Putamen (tissue), 1 donor: ENCODE data around the gene NMNAT2.

Source experiments
- DNase-seq: peaks from one replicate; pipeline ENCODE4 v3.0.0-alpha.2; 2016; ENCODE audit warnings: low spot score

NMNAT2 gene

GRCh38 chr1:183239220-183239742 is 178.9 kb downstream of the NMNAT2 start:
- DNase-seq: no peak

- DNase-seq: no peak
These were observed 180.1 kb downstream of the NMNAT2 start for GRCh38 chr1:183238071-183238470.

DNA sequence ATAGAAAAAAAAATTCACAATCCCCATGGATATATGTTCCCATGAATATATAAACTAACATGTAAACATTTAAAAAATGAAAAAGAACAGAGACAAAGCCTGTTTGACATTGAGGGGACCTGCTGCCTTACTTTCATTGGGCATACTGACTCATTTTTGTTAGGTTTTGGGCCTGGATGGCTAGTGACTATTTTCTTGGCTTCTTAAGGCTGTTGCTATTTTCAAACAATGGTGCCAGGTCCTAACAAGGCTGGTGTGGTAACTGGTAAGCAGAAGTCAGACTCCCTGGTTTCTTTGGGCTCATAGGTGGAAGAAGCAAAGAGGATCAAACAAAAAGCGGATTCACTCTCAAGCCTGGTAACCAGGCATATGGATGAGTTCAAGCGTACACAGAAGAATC is 181.1 kb downstream of the NMNAT2 start:
- DNase-seq: no peak

GRCh38 chr1:183236158-183236725 is 181.9 kb downstream of the NMNAT2 start:
- DNase-seq: no peak

DNA sequence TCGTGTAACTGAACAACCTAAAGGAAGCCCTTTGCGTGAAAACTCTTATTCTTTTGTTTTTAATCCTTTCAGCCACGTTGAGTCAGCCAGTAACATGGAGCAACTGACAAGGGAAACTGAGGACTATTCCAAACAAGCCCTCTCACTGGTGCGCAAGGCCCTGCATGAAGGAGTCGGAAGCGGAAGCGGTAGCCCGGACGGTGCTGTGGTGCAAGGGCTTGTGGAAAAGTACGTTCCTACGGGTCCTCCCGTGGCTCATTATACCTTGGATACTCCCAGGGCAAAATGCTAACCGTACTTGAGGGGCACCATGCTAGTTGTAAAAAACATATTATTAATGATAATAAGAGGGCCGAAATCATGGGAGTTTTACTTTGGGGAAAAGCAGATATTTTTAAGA is 182.7 kb downstream of the NMNAT2 start:
- no peak for DNase-seq

DNA sequence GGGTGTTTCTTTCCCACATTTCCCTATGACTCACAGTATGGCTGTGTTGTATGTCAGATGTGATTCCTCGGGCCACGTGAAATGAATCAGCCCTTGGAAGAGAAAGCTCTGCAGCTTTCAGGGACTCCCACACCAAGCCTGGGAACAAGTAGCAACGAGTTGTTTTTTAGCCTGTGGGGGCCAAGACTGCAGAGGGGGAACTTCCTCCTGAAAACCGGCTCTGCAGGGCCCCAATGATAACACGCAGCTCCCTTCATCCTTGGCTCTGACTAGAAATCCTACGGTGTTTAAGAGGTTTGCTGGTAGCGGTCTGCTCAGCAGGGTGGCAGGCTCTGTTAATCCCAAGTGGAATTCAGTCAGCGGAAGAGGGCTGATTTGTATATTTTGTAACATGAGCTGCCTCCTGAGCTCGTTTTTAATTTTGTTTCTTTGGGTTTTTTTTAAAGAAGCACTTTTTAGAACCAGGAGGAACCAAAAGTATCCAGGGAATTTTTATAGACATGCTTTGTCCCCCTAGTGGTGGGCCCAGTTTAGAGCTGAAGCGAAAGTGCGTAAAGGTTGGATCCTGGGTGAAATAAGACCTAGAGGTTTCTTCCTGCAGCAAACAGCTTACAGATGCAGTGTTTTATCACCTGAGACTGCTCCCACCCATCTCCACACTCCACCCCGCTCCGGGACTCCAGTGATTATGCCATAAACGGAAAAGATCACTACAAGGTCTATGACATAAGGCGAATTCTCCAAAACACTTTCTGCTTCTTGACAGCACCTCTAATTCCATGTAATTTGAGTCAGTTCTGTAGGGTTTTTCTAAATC is 183.3 kb downstream of the NMNAT2 start:
- peak; percentile 55 for DNase-seq

- DNase-seq: no peak
These were observed 185.1 kb downstream of the NMNAT2 start for GRCh38 chr1:183233113-183233512.

DNA sequence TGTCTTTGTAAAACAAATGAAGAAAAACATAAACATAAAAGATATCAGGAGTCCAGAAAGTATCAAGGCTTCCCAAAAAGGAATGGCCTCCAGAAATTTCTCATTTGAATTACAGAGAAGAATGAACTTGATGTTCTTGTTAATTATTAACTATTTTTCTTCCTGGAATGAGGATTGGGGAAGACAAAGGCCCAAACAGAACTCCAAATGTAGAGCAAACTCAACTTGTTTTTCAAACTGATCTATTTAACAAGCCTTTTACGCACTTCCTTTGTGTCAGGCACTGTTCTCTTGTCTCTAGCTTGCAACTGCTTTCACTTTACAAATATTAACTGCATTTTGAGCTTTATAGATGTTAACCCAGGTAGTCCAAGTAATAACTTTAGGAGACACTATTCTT is 186.6 kb downstream of the NMNAT2 start:
- no peak for DNase-seq

- no peak for DNase-seq
These were observed 187.8 kb downstream of the NMNAT2 start for GRCh38 chr1:183230413-183230812.

DNA sequence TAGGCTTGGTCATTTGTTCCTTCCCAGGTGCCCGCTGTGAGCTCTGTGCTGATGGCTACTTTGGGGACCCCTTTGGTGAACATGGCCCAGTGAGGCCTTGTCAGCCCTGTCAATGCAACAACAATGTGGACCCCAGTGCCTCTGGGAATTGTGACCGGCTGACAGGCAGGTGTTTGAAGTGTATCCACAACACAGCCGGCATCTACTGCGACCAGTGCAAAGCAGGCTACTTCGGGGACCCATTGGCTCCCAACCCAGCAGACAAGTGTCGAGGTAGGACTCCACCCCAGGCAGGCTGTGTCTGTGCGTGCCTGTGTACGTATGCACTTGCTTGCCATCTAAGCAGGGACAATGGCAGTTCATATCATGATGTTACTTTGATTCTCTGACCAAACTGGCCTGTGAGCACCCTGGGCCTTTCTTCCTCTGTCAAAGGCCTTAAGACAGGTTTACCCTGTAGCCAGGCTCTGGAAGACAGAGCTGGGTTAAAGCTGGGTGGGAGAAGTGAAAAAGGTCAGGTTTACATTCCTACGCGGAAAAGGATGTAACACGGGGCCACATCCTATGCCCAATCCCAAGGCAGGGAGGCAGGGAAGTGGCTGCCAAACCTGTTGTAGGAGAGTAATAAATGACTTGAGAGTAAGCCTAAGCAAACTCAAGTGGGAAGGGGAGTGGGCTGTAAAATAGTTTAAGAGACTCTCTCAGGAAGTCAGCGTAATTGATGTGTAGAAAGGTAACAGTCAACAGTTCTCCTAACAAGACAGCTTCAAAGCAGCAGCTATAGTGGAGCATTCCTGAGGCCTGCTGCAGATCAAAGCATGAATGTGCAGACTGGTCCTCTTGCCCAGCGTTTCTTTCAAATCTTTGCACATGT is 189.6 kb downstream of the NMNAT2 start:
- no peak for DNase-seq

GRCh38 chr1:183227422-183228346 is 190.5 kb downstream of the NMNAT2 start:
- DNase-seq: no peak

DNA sequence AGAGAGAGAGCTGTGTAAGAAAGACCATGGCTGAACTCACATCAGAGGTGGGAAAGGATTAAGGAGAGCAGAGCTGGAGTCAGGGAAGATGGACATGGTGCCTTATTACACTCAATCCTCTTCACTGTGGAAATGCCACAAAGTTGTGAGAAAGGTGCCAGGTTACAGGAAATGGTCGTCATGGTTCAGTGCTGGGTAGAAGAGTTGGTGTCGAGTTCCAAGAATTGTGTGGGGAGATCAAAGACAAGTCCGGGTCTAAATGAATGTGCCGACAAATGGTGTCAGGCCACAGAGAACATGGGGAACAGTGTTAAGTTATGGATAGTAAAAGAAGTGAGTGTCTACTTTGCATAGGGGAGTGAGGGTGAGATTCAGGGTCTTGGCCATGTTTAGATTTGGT is 191.2 kb downstream of the NMNAT2 start:
- DNase-seq: no peak

DNA sequence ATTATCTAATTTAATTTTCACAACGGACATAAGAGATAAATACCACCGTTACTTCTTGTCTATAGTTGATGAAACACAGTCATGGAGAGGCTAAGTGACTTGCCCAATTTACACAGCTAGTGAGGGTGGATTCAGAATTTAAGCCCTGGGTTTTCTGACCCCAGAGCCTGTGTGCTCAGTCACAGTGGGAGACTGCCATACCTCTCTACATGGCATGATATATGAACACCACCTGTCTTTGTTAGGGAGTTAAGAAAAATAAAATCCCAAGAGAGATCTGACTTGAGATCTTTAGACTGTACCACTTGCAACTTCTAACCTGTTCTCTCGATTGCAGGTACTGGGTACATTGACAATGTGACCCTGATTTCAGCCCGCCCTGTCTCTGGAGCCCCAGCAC is 191.8 kb downstream of the NMNAT2 start:
- no peak for DNase-seq

GRCh38 chr1:183223467-183223866 is 194.7 kb downstream of the NMNAT2 start:
- no peak for DNase-seq

DNA sequence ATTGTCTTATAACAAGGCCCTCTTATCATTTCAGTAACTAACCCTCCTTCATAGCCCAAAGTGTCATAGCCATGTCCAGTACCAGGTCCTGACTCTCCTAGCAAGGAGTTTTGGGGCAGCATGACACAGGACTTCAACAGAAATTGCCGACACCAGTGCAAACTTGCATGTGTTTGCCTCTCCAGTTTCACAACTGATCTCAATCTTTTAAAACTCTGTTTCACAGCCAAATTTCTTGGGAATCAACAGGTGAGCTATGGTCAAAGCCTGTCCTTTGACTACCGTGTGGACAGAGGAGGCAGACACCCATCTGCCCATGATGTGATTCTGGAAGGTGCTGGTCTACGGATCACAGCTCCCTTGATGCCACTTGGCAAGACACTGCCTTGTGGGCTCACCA is 195.3 kb downstream of the NMNAT2 start:
- DNase-seq: no peak

DNA sequence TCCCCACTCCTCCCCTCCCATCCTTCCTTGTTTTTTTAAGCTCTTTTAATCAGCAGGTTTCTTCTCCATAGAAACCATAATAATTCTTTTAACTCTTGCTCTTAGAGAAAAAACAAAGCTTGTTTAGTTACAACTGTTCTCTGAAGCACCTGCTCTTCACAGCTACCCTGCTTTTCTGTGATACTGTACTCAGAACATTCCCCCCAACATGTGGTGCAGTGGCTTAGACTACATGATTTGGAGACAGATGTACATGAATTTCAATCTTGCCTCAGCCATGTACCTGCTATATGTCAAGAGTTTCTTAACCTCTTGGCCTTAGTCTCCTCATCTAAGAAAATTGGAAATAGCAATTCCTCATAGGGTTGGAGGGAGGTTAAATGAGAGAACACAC is 198.6 kb downstream of the NMNAT2 start:
- DNase-seq: no peak

GRCh38 chr1:183218971-183219615 is 199.1 kb downstream of the NMNAT2 start:
- no peak for DNase-seq

- DNase-seq: no peak
These were observed 200.1 kb downstream of the NMNAT2 start for GRCh38 chr1:183218027-183218618.

DNA sequence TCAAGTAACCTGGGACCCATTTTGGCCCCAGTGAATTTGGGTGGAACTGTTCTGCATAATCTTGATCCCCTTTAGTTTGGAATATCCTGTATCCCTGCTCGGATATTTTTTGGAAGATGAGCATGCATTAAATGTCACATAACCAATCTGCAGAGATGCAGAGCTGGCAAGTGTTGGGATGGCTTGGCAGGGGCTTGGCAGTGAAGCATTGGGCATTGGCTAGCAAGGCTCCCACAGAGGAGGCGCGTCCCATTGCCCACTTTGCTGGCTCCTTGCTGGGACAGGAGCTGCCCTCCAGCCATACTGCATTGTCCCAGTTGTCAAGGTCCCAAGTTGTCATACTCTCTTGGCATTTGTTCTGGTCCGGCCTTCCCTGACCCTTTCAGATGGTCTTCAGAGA is 202.2 kb downstream of the NMNAT2 start:
- no peak for DNase-seq

- DNase-seq: peak; percentile 27
These were observed 203.0 kb downstream of the NMNAT2 start for GRCh38 chr1:183215076-183215720.
